Measurements from ENCODE around the gene GANC.

- TF ChIP-seq CTCF (conservative IDR thresholded peaks at IDR 0.05; ENCODE audit: low read depth in 2 of 2) (no peak), EZH2phosphoT487 (IDR thresholded peaks at IDR 0.05; ENCODE audit: unreplicated experiment) (no peak), EZH2 (IDR thresholded peaks at IDR 0.05; ENCODE audit: low read depth, unreplicated experiment) (no peak), REST (IDR thresholded peaks at IDR 0.05; ENCODE audit: unreplicated experiment) (no peak), POLR2AphosphoS5 (IDR thresholded peaks at IDR 0.05; ENCODE audit: low read depth) (no peak), CREB1 (CRISPR knock-in tag; IDR thresholded peaks at IDR 0.05; ENCODE audit: low read depth) (no peak)
Measured at GRCh38 chr15:42401544-42402454, 128.8 kb downstream of the GANC start.

Measured in GM23338 (cell line).